Tibial nerve (tissue), 4 donors: ENCODE results near the gene SPR.

Experiments
- CTCF ChIP-seq, 5 experiments: fragments of 200-600 bp in 3 of 5; fragments of 450-650 bp in 2 of 5; sonication (generic) in 3 of 5; IDR thresholded peaks; one replicate each; pipeline ENCODE4 v1.5.1; 2016 to 2019; ENCODE audit warnings: antibody characterized with exemption in 5 of 5, mild to moderate bottlenecking in 3 of 5, moderate library complexity in 2 of 5
- EP300 ChIP-seq, 2 donors: sonication (generic); formaldehyde crosslinking; IDR thresholded peaks; one replicate each; pipeline ENCODE4 v1.6.1; 2017; ENCODE audit warnings: antibody characterized with exemption in 2 of 2, mild to moderate bottlenecking in 1 of 2
- POLR2A ChIP-seq, 2 donors: fragments of 450-650 bp; IDR thresholded peaks; one replicate each; pipeline ENCODE4 v1.6.1; 2017; ENCODE audit warnings: antibody characterized with exemption in 2 of 2, mild to moderate bottlenecking in 2 of 2, moderate library complexity in 2 of 2

- TF ChIP-seq CTCF (IDR thresholded peaks at IDR 0.05): no peak
- no peak for TF ChIP-seq POLR2A (IDR thresholded peaks at IDR 0.05)
- no peak for TF ChIP-seq EP300 (IDR thresholded peaks at IDR 0.05)
Observed at GRCh38 chr2:72848436-72849137, 38.6 kb upstream of the SPR start.
